Gastroesophageal sphincter (tissue), 3 donors: ENCODE measurements around the gene TRIM2.

ENCODE experiments used
- EP300 ChIP-seq: sonication (generic); formaldehyde crosslinking; IDR thresholded peaks from one replicate; pipeline ENCODE4 v1.6.1; 2017; ENCODE audit warnings: antibody characterized with exemption, mild to moderate bottlenecking
- POLR2A ChIP-seq, 2 donors: fragments of 450-650 bp; IDR thresholded peaks; one replicate each; pipeline ENCODE4 v1.6.1; 2017; ENCODE audit warnings: antibody characterized with exemption in 2 of 2, mild to moderate bottlenecking in 2 of 2, moderate library complexity in 1 of 2
- POLR2AphosphoS5 ChIP-seq: sonication (generic); formaldehyde crosslinking; IDR thresholded peaks from one replicate; pipeline ENCODE4 v1.6.1; 2017; ENCODE audit warnings: antibody characterized with exemption
- TF ChIP-seq, protein P1 (sequence below), 4 experiments: fragments of 200-600 bp in 2 of 4; fragments of 450-650 bp in 2 of 4; sonication (generic) in 1 of 4; IDR thresholded peaks; one replicate each; pipeline ENCODE4 v1.5.1; 2017 to 2019; ENCODE audit warnings: antibody characterized with exemption in 4 of 4, mild to moderate bottlenecking in 2 of 4, moderate library complexity in 2 of 4

- TF ChIP-seq, protein P1, sequence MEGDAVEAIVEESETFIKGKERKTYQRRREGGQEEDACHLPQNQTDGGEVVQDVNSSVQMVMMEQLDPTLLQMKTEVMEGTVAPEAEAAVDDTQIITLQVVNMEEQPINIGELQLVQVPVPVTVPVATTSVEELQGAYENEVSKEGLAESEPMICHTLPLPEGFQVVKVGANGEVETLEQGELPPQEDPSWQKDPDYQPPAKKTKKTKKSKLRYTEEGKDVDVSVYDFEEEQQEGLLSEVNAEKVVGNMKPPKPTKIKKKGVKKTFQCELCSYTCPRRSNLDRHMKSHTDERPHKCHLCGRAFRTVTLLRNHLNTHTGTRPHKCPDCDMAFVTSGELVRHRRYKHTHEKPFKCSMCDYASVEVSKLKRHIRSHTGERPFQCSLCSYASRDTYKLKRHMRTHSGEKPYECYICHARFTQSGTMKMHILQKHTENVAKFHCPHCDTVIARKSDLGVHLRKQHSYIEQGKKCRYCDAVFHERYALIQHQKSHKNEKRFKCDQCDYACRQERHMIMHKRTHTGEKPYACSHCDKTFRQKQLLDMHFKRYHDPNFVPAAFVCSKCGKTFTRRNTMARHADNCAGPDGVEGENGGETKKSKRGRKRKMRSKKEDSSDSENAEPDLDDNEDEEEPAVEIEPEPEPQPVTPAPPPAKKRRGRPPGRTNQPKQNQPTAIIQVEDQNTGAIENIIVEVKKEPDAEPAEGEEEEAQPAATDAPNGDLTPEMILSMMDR (IDR thresholded peaks at IDR 0.05), result no peak
- TF ChIP-seq EP300 (no peak), POLR2A (IDR thresholded peaks at IDR 0.05) (no peak), POLR2AphosphoS5 (no peak)
Measured at GRCh38 chr4:153347117-153347516, 142.9 kb downstream of the TRIM2 start.
